ACC112 (cell line): Measurements from ENCODE around the gene STRBP.

Source experiments
- H2AFZ ChIP-seq: fragments of 200-600 bp; sonication (generic); one replicate; pipeline ENCODE4 v1.6.0; 2017; ENCODE audit warnings: antibody characterized with exemption, low read length; ENCODE audit not compliant: unreplicated experiment
- H3K27ac ChIP-seq: fragments of 200-600 bp; sonication (generic); 2 replicates; pipeline ENCODE4 v1.5.1; 2014; ENCODE audit warnings: low read depth, mild to moderate bottlenecking, antibody characterized with exemption, low read length, moderate library complexity
- H3K27me3 ChIP-seq: fragments of 200-600 bp; sonication (generic); 2 replicates; pipeline ENCODE4 v1.6.1; 2014; ENCODE audit warnings: mild to moderate bottlenecking, antibody characterized with exemption, low read length, moderate library complexity, mixed read lengths; ENCODE audit not compliant: insufficient read depth
- H3K36me3 ChIP-seq: fragments of 200-600 bp; sonication (generic); 2 replicates; pipeline ENCODE4 v1.6.1; 2016; ENCODE audit warnings: mild to moderate bottlenecking, antibody characterized with exemption, low read length, moderate library complexity, mixed read lengths; ENCODE audit not compliant: insufficient read depth
- H3K4me1 ChIP-seq: fragments of 200-600 bp; sonication (generic); one replicate; pipeline ENCODE4 v1.6.1; 2016; ENCODE audit warnings: low read length, mixed read lengths; ENCODE audit not compliant: insufficient read depth, unreplicated experiment, control insufficient read depth
- H3K4me3 ChIP-seq: fragments of 200-600 bp; sonication (generic); 2 replicates; pipeline ENCODE4 v1.5.1; 2014; ENCODE audit warnings: mild to moderate bottlenecking, low read depth, low read length
- H3K79me2 ChIP-seq: fragments of 200-600 bp; sonication (generic); one replicate; pipeline ENCODE4 v1.6.0; 2016; ENCODE audit warnings: low read length; ENCODE audit not compliant: control insufficient read depth, unreplicated experiment, insufficient read depth

Gene STRBP

DNA sequence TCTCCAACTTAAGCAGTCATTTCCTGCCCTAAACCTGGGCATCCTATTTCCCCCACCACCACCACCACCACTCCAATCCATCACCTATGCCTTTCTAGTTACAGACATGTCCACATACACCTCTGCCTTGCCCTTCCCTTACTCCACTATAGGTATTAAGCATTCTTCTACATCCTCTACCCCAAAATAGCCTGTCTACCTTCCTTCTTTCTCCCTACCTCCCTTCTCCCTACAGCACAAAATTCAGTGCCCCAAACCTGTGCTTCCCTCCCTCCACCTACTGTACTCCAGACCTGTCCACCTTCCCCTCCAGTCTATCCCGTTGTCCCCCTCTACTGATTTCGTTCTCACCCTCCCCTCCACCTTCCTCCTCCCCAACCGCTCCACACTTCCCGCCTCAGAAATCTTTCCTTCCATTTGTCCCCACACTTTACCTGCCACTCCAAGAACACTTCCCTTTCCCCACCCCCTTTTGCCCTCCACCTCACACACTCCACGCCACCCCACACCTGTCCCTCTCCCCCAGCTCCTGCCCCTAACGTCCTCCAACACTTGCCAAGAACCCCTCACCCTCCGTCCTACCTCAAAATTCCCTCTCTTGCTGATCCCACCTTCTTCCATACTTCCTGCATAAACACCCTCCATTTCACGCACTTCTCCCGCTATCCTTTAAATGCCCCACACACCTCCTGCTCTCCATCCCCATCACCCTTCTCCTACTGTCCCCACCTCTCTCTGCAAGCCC is 1.6 kb downstream of the STRBP start:
- Histone ChIP-seq H3K79me2 (no peaks in the 10 kb centered on the region), H3K4me3 (no peak overlapping the region), H3K4me1 (no peaks in the 10 kb centered on the region), H2AFZ (no peak overlapping the region), H3K36me3 (no peaks in the 10 kb centered on the region), H3K27me3 (peaks cover 72% of the 10 kb centered on the region), H3K27ac (no peak overlapping the region)

DNA sequence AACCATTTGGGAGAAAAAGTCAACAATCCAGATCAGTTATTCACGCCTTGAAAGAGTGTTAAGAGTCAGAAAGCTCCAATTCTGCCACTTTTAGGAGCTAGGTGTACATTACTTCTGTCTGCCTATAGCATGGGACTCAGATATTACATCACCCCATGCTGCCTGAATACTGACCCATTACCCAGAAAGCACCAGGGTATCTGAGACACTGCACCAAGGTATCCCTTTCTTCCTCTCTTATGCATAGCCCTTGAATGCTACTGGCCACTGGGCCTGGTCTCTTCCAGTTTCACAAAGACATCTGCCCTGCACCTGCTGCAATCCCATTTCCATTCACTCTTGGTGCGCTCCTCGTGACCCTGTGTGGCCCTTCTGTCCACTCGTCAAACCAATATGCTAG is 2.6 kb downstream of the STRBP start:
- H3K27me3 ChIP-seq, result peaks cover 82% of the 10 kb centered on the region
- no peak overlapping the region for H3K4me3 ChIP-seq
- H3K4me1 ChIP-seq, result no peaks in the 10 kb centered on the region
- H3K36me3 ChIP-seq, result no peaks in the 10 kb centered on the region
- H3K79me2 ChIP-seq, result no peaks in the 10 kb centered on the region
- no peak overlapping the region for H2AFZ ChIP-seq
- H3K27ac ChIP-seq, result no peak overlapping the region

DNA sequence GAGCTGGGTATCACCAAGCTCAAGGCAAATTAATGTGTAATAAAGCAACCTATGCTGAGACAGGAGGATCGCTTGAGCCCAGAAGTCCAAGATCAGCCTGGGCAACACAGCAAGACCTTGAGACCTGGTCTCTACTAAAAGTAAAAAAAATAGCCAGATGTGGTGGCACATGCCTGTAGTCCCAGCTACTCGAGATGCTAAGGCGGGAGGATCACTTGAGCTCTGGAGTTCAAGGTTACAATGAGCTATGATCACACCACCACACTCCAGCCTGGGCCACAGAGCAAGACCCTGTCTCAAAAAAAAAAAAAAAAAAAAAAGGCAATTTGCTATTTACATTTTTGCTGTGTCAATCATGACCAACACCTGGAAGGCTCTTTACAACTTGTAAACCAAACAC is 5.2 kb downstream of the STRBP start:
- peaks cover 87% of the 10 kb centered on the region for H3K27me3 ChIP-seq
- H3K27ac ChIP-seq, result no peak overlapping the region
- no peaks in the 10 kb centered on the region for H3K36me3 ChIP-seq
- no peak overlapping the region for H2AFZ ChIP-seq
- H3K79me2 ChIP-seq, result no peaks in the 10 kb centered on the region
- H3K4me1 ChIP-seq, result no peaks in the 10 kb centered on the region
- no peak overlapping the region for H3K4me3 ChIP-seq

DNA sequence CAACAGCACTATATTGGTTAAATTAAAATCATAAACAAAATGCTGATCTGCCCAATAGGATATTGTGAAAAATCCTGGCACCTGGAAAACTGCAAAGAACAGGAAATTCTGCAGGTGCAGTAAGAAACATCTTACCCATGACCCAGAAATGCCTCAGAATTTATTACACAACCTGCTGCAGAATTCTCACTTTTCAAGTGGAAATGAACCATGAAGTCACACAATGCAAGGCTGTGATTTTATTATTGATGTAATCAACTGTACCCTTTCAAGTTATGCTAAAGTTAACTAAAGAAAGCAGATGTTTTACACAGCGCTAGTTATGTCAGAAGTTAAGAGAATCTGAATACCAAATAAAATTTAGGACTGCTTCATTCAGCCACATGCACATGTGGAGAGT is 6.0 kb downstream of the STRBP start:
- Histone ChIP-seq H3K27ac (no peak overlapping the region), H3K4me1 (no peaks in the 10 kb centered on the region), H3K4me3 (no peak overlapping the region), H3K36me3 (no peaks in the 10 kb centered on the region), H2AFZ (no peak overlapping the region), H3K79me2 (no peaks in the 10 kb centered on the region), H3K27me3 (peaks cover 85% of the 10 kb centered on the region)

DNA sequence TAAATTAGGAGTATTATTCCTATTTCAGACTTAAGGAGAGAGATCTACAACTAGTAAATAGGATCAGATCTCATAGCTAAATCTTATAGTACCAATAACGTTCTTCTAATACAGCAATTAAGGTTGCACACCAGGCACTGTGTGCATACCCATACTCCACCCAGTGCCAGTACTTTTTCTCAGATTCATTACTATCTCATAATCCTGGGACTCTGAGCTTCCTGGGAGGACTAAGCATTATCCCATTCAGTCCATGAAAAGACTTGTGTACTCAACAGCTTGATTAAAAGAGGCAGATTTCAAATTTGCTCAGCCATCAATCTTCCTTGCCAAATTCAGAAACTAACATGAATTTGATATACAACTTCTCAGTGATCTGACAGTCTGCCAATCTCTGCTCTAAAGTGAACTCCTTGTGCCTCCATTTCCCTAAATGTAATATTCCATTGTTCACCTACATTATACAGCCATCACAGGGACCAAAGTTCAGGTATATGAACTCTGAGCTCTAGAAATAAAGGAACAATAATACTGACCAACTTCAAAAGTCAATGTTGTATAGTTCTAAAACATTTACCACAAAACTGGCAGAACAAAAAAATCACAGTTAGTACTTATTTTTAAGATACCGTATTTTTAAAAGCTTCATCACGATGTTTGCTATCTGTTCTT is 7.2 kb downstream of the STRBP start:
- Histone ChIP-seq H3K4me3 (no peak overlapping the region), H3K36me3 (no peaks in the 10 kb centered on the region), H3K79me2 (no peaks in the 10 kb centered on the region), H3K27ac (no peak overlapping the region), H3K27me3 (peaks cover 76% of the 10 kb centered on the region), H2AFZ (no peak overlapping the region), H3K4me1 (no peaks in the 10 kb centered on the region)

DNA sequence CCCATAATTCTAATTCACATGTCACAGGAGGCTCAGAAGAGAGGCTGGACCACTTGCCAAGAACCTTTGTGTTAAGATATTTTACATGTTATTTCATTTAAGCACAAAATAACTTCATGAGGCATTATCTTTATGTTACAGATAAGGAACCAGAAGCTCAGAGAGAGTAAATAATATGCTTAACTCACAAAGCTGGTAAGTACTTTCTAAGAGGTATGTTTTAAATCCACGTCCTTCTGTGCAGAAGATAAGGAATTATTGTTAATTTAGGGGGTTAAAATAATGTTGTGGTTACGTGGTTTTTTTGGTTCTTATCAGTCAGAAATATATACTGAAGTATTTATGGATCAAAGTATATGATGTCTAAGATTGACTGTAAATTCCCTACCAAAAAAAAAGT is 8.0 kb downstream of the STRBP start:
- peaks cover 71% of the 10 kb centered on the region for H3K27me3 ChIP-seq
- no peaks in the 10 kb centered on the region for H3K36me3 ChIP-seq
- no peak overlapping the region for H3K27ac ChIP-seq
- H3K4me1 ChIP-seq, result no peaks in the 10 kb centered on the region
- no peaks in the 10 kb centered on the region for H3K79me2 ChIP-seq
- no peak overlapping the region for H3K4me3 ChIP-seq
- no peak overlapping the region for H2AFZ ChIP-seq

DNA sequence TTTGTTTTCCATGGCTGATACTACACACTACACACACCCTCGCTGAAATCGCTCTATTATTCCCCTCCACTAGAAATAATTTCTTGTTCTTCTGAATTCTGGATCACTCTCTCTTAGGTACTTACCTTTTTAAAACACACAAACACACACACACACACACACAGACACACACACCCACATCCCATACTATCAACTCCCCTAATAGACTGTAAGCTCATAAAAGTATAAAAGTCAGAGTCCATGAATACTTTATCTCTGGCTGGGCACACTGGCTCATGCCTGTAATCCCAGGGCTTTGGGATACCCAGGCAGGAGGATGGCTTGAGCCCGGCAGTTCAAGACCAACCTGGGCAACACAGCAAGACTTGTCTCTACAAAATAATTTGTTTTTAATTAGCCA is 11.1 kb downstream of the STRBP start:
- H3K4me1 ChIP-seq, result no peaks in the 10 kb centered on the region
- H3K36me3 ChIP-seq, result no peaks in the 10 kb centered on the region
- no peak overlapping the region for H3K4me3 ChIP-seq
- peaks cover 70% of the 10 kb centered on the region for H3K27me3 ChIP-seq
- H3K79me2 ChIP-seq, result no peaks in the 10 kb centered on the region
- no peak overlapping the region for H3K27ac ChIP-seq
- no peak overlapping the region for H2AFZ ChIP-seq

DNA sequence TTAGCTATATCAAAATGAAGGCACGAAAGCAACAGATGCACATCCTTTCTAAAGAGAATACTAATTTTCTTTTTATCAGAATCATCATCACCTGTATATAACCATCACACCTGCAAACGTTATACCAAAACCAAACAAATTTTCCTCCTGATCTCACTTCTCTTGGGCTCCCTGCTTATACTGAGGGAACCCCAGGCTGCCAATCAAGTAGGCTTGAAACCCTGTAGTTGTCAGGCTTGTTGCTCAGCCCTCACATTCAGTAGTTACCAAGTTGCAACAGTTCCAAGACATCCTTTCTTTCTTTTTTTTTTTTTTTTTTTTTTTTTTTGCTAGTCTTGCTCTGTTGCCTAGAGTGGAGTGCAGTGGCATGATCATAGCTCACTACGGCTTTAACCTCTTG is 12.7 kb downstream of the STRBP start:
- Histone ChIP-seq H3K4me1 (no peaks in the 10 kb centered on the region), H3K79me2 (no peaks in the 10 kb centered on the region), H3K27ac (no peak overlapping the region), H3K27me3 (peaks cover 69% of the 10 kb centered on the region), H3K4me3 (no peak overlapping the region), H3K36me3 (no peaks in the 10 kb centered on the region), H2AFZ (no peak overlapping the region)

DNA sequence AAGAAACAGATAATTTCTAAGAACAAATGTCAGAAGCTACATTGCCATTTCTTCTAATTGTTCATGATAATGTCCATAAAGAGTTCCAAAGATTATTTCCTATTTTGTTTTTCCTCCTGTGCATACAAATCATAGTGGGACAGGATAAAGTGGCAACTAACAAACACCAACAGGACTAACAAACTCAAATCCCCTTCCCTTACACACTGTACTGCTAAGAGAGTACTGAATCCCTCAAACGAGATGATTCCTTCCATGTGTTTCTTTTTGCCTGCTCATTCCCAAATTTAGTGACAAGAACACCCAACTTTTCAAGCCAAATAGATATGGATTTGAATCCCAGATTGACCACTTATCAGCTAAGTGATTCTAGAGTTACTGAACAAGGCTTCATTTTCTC is 15.2 kb downstream of the STRBP start:
- Histone ChIP-seq H3K4me3 (no peak overlapping the region), H3K79me2 (no peaks in the 10 kb centered on the region), H2AFZ (no peak overlapping the region), H3K27me3 (peaks cover 55% of the 10 kb centered on the region), H3K4me1 (no peaks in the 10 kb centered on the region), H3K36me3 (no peaks in the 10 kb centered on the region), H3K27ac (no peak overlapping the region)

DNA sequence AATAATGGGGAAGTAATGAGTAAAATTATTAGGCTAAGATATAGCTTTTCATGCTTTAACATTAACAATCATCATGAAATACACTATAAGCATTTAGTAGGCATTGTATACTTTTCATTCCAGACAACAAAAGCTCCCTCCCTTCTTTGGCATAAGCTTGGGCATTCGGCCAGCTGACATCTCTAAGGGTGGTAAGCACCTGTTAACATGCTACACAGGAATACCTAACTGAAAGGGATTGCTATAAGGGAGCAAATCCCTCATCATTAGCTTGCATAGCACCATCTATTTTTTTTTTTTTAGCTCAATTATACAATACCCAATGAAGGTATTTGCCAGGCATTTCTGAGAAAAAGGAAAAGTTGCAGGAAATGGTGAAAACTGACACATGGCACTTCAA is 16.6 kb downstream of the STRBP start:
- Histone ChIP-seq H3K4me1 (no peaks in the 10 kb centered on the region), H3K79me2 (no peaks in the 10 kb centered on the region), H2AFZ (no peak overlapping the region), H3K36me3 (no peaks in the 10 kb centered on the region), H3K4me3 (no peak overlapping the region), H3K27me3 (peaks cover 47% of the 10 kb centered on the region), H3K27ac (no peak overlapping the region)

DNA sequence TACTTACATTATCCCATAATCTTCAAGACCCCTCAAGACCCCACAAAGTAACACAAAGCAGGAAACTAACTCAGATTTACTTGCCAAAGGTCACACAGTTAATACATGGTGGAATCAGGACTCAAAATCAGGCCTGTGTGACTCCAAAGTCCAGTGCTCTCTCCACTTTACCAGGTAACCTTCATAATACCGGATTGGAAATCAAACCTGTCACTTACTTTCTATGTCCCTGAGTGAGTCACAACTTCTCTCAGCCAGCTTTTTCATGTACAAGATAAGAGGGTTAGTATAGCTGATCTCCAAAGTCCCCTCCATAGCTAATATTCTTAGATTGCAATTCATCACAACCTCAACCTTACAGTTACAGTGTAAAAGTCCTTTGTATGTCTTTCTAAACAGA is 17.1 kb downstream of the STRBP start:
- Histone ChIP-seq H3K4me3 (no peak overlapping the region), H3K79me2 (no peaks in the 10 kb centered on the region), H2AFZ (no peak overlapping the region), H3K27ac (no peak overlapping the region), H3K4me1 (no peaks in the 10 kb centered on the region), H3K36me3 (no peaks in the 10 kb centered on the region), H3K27me3 (peaks cover 47% of the 10 kb centered on the region)
